DMS 273 (cell line): ENCODE data around the gene FBXO38.

Experiments
- DNase-seq: peaks from one replicate; lab custom pipeline; 2025; ENCODE audit not compliant: unreplicated experiment; lab: John Stamatoyannopoulos, UW

The FBXO38 gene

GRCh38 chr5:148382961-148383360, 797 bp upstream of the FBXO38 start:
- DNase-seq: peak; percentile 20

GRCh38 chr5:148384380-148384737, 601 bp downstream of the FBXO38 start:
- DNase-seq: no peak

GRCh38 chr5:148385094-148385493, 1.3 kb downstream of the FBXO38 start:
- DNase-seq: no peak

GRCh38 chr5:148386041-148386440, 2.3 kb downstream of the FBXO38 start:
- DNase-seq: no peak

GRCh38 chr5:148387325-148387724, 3.6 kb downstream of the FBXO38 start:
- no peak for DNase-seq

DNA sequence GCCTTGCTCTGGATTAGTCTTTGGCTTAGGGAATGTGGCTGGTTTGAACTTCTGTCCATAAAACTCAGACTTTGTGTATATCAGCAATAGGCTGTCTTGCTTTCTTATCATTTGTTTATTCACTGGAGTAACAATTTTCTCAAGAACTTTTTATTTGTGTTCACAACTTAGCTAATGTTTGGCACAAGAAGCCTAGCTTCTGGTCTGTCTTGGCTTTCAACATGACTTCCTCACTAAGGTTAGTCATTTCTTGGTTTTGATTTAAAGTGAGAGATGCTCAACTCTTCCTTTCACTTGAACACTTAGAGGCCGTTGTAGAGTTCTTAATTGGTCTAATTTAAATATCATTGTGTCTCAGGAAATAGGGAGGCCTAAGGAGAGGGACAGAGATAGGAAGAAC, 4.9 kb downstream of the FBXO38 start:
- DNase-seq: no peak

DNA sequence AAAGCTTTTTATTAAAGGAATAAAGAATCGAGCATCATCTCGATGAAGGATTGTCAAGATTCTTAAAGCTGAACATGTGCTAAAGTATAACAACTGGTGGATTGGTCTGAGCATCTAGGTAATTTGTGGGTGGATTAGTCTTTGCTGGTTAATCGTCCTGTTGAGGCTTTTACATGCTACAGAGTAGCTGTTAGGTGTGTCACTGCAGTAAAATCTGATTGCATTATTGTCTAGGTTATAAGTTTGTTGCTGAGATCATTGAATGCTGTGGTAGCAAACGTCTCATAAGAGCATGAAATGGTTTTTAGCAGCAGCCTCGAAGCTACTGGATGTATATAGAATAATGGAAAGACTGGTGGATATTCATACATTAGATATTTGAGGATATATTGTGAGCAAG, 7.2 kb downstream of the FBXO38 start:
- DNase-seq: no peak

DNA sequence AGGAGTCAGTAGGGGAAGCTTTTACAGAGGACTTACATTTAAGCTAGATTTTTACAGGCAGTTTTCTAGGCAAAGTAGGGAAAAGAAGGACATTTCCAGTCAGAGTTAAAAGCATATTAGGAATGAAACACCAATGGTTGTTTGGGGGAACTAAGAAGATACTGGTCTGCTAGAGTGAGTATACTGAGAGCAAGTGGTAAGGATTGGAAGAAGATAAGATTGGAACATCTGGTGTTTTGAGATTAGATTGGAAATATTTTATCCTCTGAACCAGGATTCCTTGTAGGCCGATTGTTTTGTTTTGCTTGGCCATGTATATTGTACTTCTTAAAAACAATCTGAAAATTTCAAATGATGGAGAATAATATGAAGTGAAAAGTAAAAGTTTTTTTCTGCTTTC, 7.7 kb downstream of the FBXO38 start:
- DNase-seq: peak; percentile 54

GRCh38 chr5:148393390-148393741, 9.6 kb downstream of the FBXO38 start:
- DNase-seq: no peak

- DNase-seq: no peak
Measured at GRCh38 chr5:148394587-148395019, 10.8 kb downstream of the FBXO38 start.

GRCh38 chr5:148395031-148395430, 11.3 kb downstream of the FBXO38 start:
- no peak for DNase-seq

DNA sequence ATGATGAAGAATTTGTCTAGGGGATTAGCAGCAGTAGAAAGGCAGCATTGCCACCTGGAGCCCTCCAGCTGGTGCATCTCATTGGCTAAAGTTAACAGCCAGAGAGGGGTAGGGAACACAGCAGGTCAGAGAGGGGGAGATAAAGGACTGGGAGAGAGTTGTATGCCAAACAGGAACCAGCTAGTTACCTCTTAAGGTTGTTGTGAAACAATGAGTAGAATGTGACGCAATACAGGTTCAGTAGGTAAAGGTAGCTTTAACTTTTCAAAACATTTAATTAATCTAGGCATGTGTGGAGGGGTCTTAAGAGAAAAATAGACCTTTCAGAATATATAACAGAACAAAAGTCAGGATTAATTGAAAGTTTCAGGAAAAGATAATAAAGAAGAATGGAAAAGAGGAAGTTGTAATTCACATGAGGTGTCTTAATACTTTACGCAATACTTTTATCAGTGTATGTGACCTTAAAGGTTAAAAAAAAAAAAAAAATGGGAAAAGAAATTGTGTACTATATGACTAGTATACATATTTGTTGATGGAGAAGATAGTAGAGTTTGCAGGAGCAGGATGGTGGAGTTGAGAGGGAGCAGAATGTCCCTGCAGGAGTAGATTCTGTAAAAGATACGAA, 14.3 kb downstream of the FBXO38 start:
- no peak for DNase-seq

DNA sequence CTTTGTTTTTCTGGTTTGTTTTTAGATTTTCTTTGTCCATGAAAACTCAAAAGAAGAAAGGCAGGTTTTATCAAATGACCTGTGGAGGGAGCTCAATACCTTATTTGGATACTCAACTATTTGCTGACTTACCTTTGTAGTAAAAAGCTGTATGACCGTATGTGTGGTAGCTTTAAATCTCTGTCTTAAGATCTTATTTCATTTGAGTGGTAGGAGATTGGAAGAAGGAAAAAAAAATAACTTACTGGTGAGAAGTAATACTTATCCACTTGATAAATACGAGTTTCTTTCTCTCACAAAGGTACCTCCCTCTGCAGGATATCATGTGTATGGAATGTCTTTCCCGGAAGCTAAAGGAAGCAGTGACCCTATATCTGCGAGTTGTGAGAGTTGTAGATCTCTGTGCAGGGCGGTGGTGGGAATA, 15.0 kb downstream of the FBXO38 start:
- DNase-seq: no peak

GRCh38 chr5:148401604-148402003, 17.8 kb downstream of the FBXO38 start:
- DNase-seq: no peak

DNA sequence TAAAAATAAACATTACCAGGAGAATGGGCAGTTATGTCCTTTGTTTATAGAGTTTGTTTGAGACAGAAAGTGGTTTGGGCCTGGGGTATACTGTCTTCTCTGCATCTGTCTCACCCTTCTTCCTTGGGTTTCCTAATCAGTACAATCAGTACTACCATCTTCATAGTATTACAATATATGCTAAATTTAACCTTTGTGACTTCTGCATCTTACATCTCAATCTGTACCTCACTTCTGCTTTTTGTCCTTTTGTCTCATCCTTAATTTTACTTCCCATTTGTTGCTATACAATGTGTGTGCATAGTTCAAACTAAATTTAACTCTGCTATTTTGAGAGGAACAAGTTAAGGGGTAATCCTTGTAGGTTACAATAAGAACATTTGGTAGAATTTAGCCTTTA, 19.6 kb downstream of the FBXO38 start:
- no peak for DNase-seq

GRCh38 chr5:148406406-148406805, 22.6 kb downstream of the FBXO38 start:
- DNase-seq: no peak

DNA sequence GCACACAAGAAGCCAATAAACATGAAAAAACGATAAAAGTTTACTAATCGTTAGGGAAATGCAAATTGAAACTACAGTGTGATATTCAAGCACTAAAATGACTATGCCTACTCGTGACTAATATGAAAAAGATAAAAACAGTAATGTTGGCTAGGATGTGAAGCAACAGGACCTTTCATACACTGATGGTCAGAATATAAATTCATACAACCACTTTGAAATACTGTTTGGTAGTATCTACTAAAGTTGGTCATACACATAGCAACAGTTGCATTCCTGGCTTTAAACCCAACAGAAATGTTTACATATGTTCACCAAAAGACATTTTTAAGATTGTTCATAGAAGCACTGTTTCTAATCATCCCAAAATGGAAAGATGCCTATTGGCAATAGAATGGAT, 24.3 kb downstream of the FBXO38 start:
- no peak for DNase-seq

- no peak for DNase-seq
Measured at GRCh38 chr5:148412124-148412523, 28.4 kb downstream of the FBXO38 start.

GRCh38 chr5:148414833-148415232, 31.1 kb downstream of the FBXO38 start:
- DNase-seq: no peak

GRCh38 chr5:148416416-148416815, 32.7 kb downstream of the FBXO38 start:
- DNase-seq: no peak

DNA sequence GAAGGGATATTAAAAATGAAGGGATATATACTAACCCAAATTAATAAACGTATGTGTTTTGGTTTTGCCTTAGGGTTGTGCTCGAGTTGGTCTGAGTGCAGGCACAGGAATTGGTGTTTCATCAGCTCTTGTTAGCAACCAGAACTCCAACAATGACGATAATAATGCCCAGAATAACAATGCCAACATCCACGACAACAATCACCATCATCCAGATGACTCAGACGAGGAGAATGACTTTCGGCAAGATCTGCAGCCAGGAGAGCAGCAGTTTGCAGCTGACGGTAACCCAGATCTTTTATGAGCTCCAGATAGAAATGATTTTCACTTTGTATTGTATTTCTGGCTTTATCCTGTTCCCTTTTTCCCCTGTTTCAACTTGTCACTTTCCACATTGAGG, 33.2 kb downstream of the FBXO38 start:
- no peak for DNase-seq

DNA sequence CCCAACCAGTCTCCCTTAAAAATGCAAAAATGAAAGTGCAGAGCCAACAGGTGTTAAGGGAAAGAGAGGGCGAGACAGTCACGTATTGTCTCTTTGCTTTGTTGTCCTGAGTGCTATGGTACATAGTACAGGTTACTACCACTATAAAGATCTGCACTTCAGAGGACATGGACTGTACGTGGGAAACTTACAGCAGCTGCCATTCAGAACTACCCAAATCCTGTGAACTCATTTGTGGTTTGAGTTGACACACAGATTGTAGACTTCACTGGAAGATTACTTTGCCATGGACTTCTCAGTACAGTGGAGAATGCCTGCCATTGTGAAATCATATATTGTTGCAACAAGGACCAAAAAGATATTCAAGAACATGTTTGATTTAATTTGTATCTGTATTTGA, 34.8 kb downstream of the FBXO38 start:
- no peak for DNase-seq

- no peak for DNase-seq
Measured at GRCh38 chr5:148421661-148422060, 37.9 kb downstream of the FBXO38 start.

- DNase-seq: no peak
Measured at GRCh38 chr5:148425808-148426207, 42.0 kb downstream of the FBXO38 start.
